GM12875 (cell line): ENCODE data around the gene TREM1.

ENCODE experiments used
- H3K4me3 ChIP-seq: one replicate; pipeline ENCODE4 v1.5.1; 2011; ENCODE audit warnings: low read depth, low read length, control low read depth
- TF ChIP-seq, protein P1 (sequence below): IDR thresholded peaks from 2 replicates; pipeline ENCODE4 v1.5.1; 2011; ENCODE audit warnings: low read depth, mild to moderate bottlenecking, control low read depth, inconsistent platforms, low read length, moderate library complexity, borderline replicate concordance; ENCODE audit not compliant: insufficient read depth

TREM1 gene

DNA sequence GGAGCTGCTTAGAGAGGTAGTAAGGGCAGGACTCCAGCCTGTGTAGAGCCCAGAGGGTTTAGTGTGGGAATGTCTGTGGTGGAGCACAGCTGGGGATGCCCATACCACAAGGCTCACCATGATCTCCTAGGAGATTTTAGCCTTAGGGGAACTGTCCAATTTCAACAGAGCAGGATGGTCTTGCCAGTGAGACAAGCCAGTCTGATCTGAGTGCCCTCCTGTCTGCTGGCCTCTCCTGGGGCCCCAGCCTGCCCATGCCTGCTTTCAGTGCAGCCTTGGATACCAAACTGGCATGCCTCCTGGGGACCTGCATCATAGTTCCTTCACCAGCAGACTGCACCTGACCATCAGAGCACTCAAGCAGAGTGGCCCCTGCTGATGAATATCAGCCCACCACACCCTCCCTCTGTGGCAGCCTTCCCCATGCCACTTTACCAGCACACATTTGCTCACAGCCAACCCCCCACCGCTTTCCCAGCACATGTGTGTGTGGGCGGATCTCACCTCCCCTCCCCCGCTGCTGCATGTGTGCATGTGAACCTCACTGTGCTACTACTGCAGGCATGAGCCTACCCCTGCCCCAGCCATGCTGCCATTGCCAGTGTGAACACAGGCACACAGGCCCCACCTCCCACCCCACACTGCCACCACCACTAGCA, 7.9 kb upstream of the TREM1 start:
- TF ChIP-seq, protein P1, sequence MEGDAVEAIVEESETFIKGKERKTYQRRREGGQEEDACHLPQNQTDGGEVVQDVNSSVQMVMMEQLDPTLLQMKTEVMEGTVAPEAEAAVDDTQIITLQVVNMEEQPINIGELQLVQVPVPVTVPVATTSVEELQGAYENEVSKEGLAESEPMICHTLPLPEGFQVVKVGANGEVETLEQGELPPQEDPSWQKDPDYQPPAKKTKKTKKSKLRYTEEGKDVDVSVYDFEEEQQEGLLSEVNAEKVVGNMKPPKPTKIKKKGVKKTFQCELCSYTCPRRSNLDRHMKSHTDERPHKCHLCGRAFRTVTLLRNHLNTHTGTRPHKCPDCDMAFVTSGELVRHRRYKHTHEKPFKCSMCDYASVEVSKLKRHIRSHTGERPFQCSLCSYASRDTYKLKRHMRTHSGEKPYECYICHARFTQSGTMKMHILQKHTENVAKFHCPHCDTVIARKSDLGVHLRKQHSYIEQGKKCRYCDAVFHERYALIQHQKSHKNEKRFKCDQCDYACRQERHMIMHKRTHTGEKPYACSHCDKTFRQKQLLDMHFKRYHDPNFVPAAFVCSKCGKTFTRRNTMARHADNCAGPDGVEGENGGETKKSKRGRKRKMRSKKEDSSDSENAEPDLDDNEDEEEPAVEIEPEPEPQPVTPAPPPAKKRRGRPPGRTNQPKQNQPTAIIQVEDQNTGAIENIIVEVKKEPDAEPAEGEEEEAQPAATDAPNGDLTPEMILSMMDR = no peak
- no peak overlapping the region for H3K4me3 ChIP-seq

DNA sequence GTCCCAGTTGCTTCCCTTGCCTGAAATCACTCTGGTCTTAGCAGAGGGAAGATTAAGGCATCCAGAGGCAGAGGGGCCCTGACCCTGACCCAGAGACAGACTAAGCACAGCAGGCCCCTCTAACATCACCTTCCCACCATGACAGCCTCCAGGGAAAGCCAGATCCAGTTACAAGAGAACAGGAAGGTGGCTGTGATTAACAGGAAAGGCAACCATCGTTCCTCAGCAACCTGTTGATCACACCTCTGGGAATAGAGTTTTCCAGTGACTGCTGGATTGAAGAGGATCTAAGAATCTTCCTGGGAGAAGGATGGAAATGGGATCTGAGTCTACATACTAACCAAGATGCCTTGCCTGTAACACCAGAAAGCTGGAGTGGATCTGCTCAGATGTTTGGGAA, 5.2 kb upstream of the TREM1 start:
- TF ChIP-seq, protein P1 = no peak

DNA sequence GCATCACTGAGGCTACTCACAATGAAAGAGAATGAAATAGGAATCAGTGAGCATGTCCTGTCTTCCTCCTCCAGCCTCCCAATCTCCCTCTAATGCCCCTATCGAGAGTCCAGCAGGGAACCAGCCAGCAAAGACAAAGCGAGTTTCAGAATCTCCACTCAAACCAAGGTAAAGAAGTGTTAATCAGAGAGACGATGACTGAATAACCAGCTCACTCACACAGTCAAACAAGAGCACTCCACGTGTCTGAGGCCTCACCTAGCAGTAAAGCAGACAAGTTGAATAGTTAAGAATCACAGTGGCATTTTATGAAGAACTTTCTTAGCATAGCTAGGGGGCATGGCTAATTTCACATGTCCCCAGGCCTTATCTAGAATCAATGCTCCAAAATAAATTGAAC, 3.3 kb upstream of the TREM1 start:
- TF ChIP-seq, protein P1 = no peak
- no peak overlapping the region for H3K4me3 ChIP-seq

More for the DNA sequence above, 5.2 kb upstream of the TREM1 start:
- H3K4me3 ChIP-seq = no peak overlapping the region

DNA sequence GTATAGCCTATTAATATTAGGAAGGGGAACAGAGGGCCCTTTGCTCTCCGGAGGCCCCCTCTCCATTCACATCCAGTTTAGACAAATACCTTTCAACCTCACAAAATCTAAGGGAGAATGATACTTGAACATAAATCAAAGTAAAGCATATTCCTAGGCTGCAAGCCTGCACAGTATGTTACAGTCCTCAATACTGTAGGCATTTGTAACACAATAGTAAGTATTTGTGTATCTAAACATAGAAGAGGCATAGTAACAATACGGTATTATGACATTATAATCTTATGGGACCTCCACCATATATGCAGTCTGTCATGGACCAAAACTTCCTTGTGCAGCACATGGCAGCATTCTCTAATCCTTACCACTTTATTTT, 2.3 kb upstream of the TREM1 start:
- no peak overlapping the region for H3K4me3 ChIP-seq
- TF ChIP-seq, protein P1 = no peak

DNA sequence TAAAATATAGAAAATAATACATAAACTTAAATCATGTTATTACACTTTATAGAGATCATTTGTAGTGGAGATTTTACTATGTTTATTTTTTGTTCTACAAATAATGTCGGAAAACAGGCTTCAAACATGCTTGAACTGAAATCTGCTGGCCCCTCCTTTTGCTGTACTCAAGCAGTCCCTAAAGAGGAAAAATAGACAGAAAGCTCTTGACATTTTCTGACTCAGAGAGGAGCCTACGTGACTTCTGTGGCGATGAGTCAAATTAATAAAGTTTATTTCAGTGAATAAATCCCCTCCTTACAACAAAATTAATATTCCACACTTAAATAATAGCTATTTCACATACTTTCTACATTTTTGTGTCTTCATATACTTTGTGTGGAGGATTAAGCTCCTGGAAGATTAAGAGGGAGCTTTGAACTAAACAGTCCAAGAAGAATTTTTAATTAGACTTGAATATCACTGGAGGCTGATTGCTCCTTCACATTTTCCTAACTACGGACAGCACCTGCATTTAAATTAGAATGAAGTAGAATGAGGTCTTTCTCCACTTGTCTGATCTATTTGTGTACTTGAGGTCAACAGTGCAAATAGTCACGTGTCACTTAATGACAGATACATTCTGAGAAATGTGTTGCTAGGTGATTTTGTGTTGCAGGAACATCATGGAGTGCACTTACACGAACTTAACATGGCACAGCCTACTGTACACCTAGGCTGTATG, 1.7 kb upstream of the TREM1 start:
- no peak overlapping the region for H3K4me3 ChIP-seq
- TF ChIP-seq, protein P1 = no peak

DNA sequence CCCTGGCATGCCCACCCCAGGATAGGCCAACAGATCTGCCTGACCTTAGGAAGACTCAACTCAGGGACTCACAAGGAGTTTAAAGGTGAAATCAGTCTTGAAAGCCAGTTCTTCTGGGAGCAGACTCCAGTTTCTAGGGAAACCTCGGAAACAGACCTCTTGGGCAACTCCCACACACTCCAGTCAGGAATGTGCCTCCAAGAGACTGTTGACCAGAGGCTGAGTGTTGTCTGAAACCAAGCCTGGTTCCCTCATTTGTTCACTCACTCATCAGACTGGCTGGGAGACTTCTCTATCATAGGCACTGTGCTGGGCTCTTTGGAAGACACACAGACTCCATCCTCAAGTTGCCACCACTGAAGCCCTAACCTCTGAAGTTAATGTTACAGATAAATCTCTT, 1.8 kb downstream of the TREM1 start:
- TF ChIP-seq, protein P1 = no peak

DNA sequence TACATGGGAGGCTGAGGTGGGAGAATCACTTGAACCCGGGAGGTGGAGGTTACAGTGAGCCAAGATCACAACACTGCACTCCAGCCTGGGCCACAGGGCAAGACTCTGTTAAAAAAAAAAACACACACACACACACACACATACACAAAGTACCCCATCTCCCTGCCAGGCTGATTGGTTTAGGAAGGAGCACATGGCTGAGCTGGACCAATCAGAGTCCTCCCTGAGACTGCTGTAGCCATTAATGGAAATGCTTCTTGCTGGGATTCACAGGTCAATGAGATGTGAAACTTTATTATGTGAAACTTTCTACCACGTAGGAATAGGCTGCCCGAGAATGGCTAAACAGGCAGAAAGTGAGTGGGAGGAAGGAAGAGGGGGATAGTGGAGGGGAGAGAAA, 2.9 kb downstream of the TREM1 start:
- H3K4me3 ChIP-seq = no peak overlapping the region
- TF ChIP-seq, protein P1 = no peak

More for the DNA sequence above, 1.8 kb downstream of the TREM1 start:
- H3K4me3 ChIP-seq = no peak overlapping the region
